K562 (cell line): ENCODE data around the gene CD46. TPM values are rescaled to one million over a fixed set of nuclear protein-coding genes. Genes with fewer than 3 reads are reported as not detected.

Experiments
- EGR1 ChIP-seq: fragments of 450-650 bp; conservative IDR thresholded peaks from 2 replicates; pipeline ENCODE4 v1.6.1; 2017; ENCODE audit warnings: mild to moderate bottlenecking
- HIVEP1 ChIP-seq: fragments of 250-450 bp; sonication (Bioruptor Pico); IDR thresholded peaks from 2 replicates; pipeline ENCODE4 v1.4.0; 2020; ENCODE audit warnings: mild to moderate bottlenecking
- NR2F6 ChIP-seq: fragments of 450-650 bp; formaldehyde crosslinking; IDR thresholded peaks from 2 replicates; pipeline ENCODE4 v1.4.0; 2020; ENCODE audit warnings: mild to moderate bottlenecking
- PHTF2 ChIP-seq: fragments of 250-450 bp; sonication (Bioruptor Pico); IDR thresholded peaks from 2 replicates; pipeline ENCODE4 v1.5.0; 2021; ENCODE audit warnings: mild to moderate bottlenecking
- PML ChIP-seq: IDR thresholded peaks from 2 replicates; pipeline ENCODE4 v1.6.1; 2012; ENCODE audit warnings: low read length, inconsistent platforms
- PTTG1 ChIP-seq: fragments of 450-650 bp; IDR thresholded peaks from 2 replicates; pipeline ENCODE4 v1.6.1; 2016; ENCODE audit warnings: low read depth, mild to moderate bottlenecking, missing genetic modification characterization, missing compliant biosample characterization
- SAFB ChIP-seq: fragments of 200-400 bp; formaldehyde crosslinking; IDR thresholded peaks from 2 replicates; pipeline ENCODE4 v1.6.1; 2017; ENCODE audit warnings: low read depth, low read length, borderline replicate concordance
- TARDBP ChIP-seq: fragments of 450-650 bp; IDR thresholded peaks from 2 replicates; pipeline ENCODE4 v1.6.1; 2016
- TRIM24 ChIP-seq, 2 experiments: fragments of 450-650 bp; IDR thresholded peaks; 2 replicates each; pipeline ENCODE4 v1.6.1; 2016
- ZNF133 ChIP-seq: fragments of 250-450 bp; sonication (Bioruptor Pico); IDR thresholded peaks from 2 replicates; pipeline ENCODE4 v1.4.0; 2020; ENCODE audit warnings: mild to moderate bottlenecking
- polyA plus RNA-seq, 8 experiments: library from polyadenylated mRNA; depleted of rRNA in 4 of 8; stranded (reverse) in 5 of 8; unstranded in 3 of 8; fragments of >200 nt; fragmentation: Nextera tagmentation in 2 of 8; fragmentation: Illumina TruSeq in 1 of 8; extraction: Ambion mirVana in 2 of 8; extraction: Trizol in 1 of 8; gene quantifications; 2 replicates each; pipeline versions ENCODE4 v1.2.1 to v1.2.3, GENCODE V29; 2011 to 2014; ENCODE audit warnings: inconsistent platforms in 1 of 8, missing spikeins in 1 of 8
- total RNA-seq, 7 experiments: library from RNA; depleted of rRNA in 6 of 7; stranded (reverse); fragments of >200 nt in 6 of 7; fragmentation: Illumina TruSeq in 2 of 7; extraction: Trizol in 2 of 7; gene quantifications; 2 replicates each; pipeline versions ENCODE4 v1.2.1 to v1.2.3, GENCODE V29; 2011 to 2021; ENCODE audit warnings: low replicate concordance in 1 of 7
- TF ChIP-seq, protein P1 (sequence below): sonication (generic); formaldehyde crosslinking; IDR thresholded peaks from 2 replicates; pipeline ENCODE4 v1.8.0; 2022; ENCODE audit warnings: mild to moderate bottlenecking, missing genetic modification reagents
- TF ChIP-seq, protein P2 (sequence below): sonication (generic); formaldehyde crosslinking; IDR thresholded peaks from 2 replicates; pipeline ENCODE4 v1.8.0; 2023; ENCODE audit warnings: missing genetic modification reagents, mild to moderate bottlenecking, borderline replicate concordance
- TF ChIP-seq, protein P3 (sequence below): fragments of 150-350 bp; conservative IDR thresholded peaks from 2 replicates; pipeline ENCODE4 v1.6.1; 2014; ENCODE audit warnings: low read length
- TF ChIP-seq, protein P4 (sequence below): sonication (generic); formaldehyde crosslinking; IDR thresholded peaks from 2 replicates; pipeline ENCODE4 v1.8.1; 2023; ENCODE audit warnings: mild to moderate bottlenecking, missing genetic modification reagents

Gene CD46
- total and polyA plus RNA-seq, 9 of the 15 experiments (the other 6 are each of a cell fraction or from before 2014, with no cell fraction given) = 87.9 to 374 (median 156) TPM

DNA sequence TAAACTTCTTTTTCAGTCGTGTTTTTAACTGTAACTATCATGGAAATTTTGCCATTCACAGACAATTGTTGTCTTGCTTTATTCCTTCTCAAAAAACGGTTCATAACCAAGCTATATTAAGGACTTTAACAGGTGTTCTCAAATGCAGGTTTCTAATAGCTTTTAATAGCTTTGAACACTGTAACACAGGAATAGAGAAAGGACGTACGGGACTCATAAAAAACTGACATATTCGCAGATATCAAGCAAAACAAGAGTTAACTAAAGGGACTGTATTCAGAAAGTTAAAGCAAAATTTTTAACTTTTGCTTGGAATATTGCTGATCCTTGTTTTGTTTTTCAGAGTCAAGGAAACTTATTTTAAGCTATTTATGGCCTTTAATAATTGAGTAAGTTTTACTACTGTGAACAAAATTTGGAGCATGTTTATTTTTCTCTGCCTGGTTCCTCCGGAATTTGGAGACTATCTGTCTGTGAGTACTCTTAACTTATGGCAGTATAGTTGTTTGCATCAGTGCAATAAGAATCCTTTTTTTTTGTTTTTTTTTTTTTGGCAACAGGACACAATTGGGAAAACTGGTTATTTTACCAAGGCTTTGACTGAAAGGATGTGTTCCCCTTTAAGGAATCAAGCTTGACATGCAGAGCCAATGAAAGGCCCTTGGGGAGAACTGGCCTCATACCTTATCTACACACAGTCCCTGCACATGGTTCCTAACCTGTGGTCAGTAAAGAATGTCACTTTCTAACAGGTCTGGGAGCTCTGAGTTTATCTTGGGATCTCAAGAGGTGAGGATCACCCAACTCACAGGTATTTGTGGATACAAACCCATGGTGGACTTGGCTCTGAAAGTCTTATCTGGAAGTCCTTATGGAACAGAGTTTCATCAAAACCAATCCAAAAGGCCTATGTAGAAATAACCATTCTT is 5.8 kb upstream of the CD46 start (continued):
- TF ChIP-seq, protein P1, sequence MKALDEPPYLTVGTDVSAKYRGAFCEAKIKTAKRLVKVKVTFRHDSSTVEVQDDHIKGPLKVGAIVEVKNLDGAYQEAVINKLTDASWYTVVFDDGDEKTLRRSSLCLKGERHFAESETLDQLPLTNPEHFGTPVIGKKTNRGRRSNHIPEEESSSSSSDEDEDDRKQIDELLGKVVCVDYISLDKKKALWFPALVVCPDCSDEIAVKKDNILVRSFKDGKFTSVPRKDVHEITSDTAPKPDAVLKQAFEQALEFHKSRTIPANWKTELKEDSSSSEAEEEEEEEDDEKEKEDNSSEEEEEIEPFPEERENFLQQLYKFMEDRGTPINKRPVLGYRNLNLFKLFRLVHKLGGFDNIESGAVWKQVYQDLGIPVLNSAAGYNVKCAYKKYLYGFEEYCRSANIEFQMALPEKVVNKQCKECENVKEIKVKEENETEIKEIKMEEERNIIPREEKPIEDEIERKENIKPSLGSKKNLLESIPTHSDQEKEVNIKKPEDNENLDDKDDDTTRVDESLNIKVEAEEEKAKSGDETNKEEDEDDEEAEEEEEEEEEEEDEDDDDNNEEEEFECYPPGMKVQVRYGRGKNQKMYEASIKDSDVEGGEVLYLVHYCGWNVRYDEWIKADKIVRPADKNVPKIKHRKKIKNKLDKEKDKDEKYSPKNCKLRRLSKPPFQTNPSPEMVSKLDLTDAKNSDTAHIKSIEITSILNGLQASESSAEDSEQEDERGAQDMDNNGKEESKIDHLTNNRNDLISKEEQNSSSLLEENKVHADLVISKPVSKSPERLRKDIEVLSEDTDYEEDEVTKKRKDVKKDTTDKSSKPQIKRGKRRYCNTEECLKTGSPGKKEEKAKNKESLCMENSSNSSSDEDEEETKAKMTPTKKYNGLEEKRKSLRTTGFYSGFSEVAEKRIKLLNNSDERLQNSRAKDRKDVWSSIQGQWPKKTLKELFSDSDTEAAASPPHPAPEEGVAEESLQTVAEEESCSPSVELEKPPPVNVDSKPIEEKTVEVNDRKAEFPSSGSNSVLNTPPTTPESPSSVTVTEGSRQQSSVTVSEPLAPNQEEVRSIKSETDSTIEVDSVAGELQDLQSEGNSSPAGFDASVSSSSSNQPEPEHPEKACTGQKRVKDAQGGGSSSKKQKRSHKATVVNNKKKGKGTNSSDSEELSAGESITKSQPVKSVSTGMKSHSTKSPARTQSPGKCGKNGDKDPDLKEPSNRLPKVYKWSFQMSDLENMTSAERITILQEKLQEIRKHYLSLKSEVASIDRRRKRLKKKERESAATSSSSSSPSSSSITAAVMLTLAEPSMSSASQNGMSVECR (CRISPR knock-in tag) = no peak
- TF ChIP-seq HIVEP1 (CRISPR knock-in tag) (no peak), PML (peak; percentile 63; the same call in 1 of the 2 replicates), PHTF2 (CRISPR knock-in tag) (no peak), SAFB (no peak), EGR1 (no peak), PTTG1 (tag) (no peak), TRIM24 (IDR thresholded peaks at IDR 0.05) (no peak), TARDBP (no peak), NR2F6 (CRISPR knock-in tag) (no peak), ZNF133 (CRISPR knock-in tag) (no peak)
- TF ChIP-seq, protein P2, sequence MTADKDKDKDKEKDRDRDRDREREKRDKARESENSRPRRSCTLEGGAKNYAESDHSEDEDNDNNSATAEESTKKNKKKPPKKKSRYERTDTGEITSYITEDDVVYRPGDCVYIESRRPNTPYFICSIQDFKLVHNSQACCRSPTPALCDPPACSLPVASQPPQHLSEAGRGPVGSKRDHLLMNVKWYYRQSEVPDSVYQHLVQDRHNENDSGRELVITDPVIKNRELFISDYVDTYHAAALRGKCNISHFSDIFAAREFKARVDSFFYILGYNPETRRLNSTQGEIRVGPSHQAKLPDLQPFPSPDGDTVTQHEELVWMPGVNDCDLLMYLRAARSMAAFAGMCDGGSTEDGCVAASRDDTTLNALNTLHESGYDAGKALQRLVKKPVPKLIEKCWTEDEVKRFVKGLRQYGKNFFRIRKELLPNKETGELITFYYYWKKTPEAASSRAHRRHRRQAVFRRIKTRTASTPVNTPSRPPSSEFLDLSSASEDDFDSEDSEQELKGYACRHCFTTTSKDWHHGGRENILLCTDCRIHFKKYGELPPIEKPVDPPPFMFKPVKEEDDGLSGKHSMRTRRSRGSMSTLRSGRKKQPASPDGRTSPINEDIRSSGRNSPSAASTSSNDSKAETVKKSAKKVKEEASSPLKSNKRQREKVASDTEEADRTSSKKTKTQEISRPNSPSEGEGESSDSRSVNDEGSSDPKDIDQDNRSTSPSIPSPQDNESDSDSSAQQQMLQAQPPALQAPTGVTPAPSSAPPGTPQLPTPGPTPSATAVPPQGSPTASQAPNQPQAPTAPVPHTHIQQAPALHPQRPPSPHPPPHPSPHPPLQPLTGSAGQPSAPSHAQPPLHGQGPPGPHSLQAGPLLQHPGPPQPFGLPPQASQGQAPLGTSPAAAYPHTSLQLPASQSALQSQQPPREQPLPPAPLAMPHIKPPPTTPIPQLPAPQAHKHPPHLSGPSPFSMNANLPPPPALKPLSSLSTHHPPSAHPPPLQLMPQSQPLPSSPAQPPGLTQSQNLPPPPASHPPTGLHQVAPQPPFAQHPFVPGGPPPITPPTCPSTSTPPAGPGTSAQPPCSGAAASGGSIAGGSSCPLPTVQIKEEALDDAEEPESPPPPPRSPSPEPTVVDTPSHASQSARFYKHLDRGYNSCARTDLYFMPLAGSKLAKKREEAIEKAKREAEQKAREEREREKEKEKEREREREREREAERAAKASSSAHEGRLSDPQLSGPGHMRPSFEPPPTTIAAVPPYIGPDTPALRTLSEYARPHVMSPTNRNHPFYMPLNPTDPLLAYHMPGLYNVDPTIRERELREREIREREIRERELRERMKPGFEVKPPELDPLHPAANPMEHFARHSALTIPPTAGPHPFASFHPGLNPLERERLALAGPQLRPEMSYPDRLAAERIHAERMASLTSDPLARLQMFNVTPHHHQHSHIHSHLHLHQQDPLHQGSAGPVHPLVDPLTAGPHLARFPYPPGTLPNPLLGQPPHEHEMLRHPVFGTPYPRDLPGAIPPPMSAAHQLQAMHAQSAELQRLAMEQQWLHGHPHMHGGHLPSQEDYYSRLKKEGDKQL (CRISPR knock-in tag) = no peak
- TF ChIP-seq, protein P3, sequence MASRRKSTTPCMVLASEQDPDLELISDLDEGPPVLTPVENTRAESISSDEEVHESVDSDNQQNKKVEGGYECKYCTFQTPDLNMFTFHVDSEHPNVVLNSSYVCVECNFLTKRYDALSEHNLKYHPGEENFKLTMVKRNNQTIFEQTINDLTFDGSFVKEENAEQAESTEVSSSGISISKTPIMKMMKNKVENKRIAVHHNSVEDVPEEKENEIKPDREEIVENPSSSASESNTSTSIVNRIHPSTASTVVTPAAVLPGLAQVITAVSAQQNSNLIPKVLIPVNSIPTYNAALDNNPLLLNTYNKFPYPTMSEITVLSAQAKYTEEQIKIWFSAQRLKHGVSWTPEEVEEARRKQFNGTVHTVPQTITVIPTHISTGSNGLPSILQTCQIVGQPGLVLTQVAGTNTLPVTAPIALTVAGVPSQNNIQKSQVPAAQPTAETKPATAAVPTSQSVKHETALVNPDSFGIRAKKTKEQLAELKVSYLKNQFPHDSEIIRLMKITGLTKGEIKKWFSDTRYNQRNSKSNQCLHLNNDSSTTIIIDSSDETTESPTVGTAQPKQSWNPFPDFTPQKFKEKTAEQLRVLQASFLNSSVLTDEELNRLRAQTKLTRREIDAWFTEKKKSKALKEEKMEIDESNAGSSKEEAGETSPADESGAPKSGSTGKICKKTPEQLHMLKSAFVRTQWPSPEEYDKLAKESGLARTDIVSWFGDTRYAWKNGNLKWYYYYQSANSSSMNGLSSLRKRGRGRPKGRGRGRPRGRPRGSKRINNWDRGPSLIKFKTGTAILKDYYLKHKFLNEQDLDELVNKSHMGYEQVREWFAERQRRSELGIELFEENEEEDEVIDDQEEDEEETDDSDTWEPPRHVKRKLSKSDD = no peak
- TF ChIP-seq, protein P4, sequence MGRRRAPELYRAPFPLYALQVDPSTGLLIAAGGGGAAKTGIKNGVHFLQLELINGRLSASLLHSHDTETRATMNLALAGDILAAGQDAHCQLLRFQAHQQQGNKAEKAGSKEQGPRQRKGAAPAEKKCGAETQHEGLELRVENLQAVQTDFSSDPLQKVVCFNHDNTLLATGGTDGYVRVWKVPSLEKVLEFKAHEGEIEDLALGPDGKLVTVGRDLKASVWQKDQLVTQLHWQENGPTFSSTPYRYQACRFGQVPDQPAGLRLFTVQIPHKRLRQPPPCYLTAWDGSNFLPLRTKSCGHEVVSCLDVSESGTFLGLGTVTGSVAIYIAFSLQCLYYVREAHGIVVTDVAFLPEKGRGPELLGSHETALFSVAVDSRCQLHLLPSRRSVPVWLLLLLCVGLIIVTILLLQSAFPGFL (CRISPR knock-in tag) = no peak
